Measurements from ENCODE around the gene CD300C.

DNA sequence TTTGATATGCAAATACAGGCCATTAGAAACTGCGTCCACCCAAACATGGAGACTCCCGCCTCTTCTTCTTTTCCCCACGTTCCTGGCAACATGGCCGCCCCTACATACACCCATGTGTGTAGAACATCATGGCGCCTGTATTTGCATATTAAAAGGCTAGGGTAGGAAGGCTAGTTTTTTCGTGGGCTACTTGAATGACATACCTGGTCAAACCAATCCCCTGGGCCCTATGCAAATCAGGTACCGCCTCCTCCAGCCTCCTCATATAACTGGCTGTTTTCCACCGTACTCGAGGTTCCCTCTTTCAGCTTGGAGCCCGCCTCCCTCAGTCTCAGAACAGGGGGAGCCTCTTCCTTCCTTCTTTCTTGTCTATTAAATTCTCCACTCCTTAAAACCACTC is 13.8 kb downstream of the CD300C start:
- TF ChIP-seq, protein P1, sequence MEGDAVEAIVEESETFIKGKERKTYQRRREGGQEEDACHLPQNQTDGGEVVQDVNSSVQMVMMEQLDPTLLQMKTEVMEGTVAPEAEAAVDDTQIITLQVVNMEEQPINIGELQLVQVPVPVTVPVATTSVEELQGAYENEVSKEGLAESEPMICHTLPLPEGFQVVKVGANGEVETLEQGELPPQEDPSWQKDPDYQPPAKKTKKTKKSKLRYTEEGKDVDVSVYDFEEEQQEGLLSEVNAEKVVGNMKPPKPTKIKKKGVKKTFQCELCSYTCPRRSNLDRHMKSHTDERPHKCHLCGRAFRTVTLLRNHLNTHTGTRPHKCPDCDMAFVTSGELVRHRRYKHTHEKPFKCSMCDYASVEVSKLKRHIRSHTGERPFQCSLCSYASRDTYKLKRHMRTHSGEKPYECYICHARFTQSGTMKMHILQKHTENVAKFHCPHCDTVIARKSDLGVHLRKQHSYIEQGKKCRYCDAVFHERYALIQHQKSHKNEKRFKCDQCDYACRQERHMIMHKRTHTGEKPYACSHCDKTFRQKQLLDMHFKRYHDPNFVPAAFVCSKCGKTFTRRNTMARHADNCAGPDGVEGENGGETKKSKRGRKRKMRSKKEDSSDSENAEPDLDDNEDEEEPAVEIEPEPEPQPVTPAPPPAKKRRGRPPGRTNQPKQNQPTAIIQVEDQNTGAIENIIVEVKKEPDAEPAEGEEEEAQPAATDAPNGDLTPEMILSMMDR (IDR thresholded peaks at IDR 0.05): no peak
- no peak for TF ChIP-seq ZFX (IDR thresholded peaks at IDR 0.05; ENCODE audit: borderline replicate concordance)

All from 22Rv1 (cell line).